Heart left ventricle (tissue), 13 donors: Measurements from ENCODE around the gene RNF19B.

Experiments
- POLR2A ChIP-seq, 2 donors: fragments of 450-650 bp; IDR thresholded peaks; one replicate each; pipeline ENCODE4 v1.6.1; 2017; ENCODE audit warnings: antibody characterized with exemption in 2 of 2, mild to moderate bottlenecking in 2 of 2, moderate library complexity in 2 of 2
- TF ChIP-seq, protein P1 (sequence below), 12 donors: fragments of 200-600 bp; sonication (generic) in 4 of 12; IDR thresholded peaks; one replicate each; pipeline versions ENCODE4 v1.5.0 to v1.8.0; 2018 to 2022; ENCODE audit warnings: antibody characterized with exemption in 12 of 12, mild to moderate bottlenecking in 5 of 12
- donor health status: ischemic (EF 13 %, LVEDD 7.1; RV severe dilation, severe dysfunction).
- donor health status: DM: no; HTN: yes; CAD: no.
- donor health status: DM: no; HTN: no; CAD: no.
- donor health status: ischemic (EF 25% LVEDD 6.9; RV normal size, moderate dysfunction).
- donor health status: ischemic (EF 25% LVEDD 5.7; RV mildly dilated, moderate dysfunction).
- donor health status: ischemic (EF 35%, LVEDD 5.7; RV mildly dilated, moderate dysfunction).
- donor health status: nonischemic (EF 11% LVEDD 7.7; RV severe dilation, severe dysfunction).
- donor health status: DM: yes; HTN: yes; CAD: no.
- donor health status: PGD.
- donor health status: ischemic (EF 29% LVEDD 5.4; RV normal size, mild dysfunction).
- donor health status: nonischemic (EF 23%, LVEDD 6.1; RV moderate dilation, normal function).

DNA sequence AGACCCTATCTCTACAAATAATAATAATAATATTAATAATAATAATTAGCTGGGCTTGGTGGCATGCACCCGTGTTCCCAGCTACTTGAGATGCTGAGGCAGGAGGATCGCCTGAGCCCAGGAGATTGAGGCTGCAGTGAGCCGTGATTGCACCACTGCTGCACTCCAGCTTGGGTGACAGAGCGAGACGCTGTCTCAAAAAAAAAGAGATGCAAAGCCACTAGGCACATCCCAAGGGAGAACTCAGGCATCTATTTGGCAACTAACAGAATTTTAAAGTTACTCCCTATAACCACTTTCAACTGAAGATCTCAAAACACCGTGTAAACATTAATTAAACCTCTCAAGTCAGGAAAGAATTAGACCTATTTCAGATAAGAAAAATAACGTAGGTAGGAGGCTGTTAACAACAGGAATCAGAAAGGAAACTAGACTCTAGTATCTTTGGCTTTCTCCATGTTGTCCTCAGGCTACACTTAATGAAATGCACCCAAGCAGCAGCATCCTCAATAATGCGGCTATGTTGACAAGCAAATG, 3.7 kb downstream of the RNF19B start:
- TF ChIP-seq, protein P1, sequence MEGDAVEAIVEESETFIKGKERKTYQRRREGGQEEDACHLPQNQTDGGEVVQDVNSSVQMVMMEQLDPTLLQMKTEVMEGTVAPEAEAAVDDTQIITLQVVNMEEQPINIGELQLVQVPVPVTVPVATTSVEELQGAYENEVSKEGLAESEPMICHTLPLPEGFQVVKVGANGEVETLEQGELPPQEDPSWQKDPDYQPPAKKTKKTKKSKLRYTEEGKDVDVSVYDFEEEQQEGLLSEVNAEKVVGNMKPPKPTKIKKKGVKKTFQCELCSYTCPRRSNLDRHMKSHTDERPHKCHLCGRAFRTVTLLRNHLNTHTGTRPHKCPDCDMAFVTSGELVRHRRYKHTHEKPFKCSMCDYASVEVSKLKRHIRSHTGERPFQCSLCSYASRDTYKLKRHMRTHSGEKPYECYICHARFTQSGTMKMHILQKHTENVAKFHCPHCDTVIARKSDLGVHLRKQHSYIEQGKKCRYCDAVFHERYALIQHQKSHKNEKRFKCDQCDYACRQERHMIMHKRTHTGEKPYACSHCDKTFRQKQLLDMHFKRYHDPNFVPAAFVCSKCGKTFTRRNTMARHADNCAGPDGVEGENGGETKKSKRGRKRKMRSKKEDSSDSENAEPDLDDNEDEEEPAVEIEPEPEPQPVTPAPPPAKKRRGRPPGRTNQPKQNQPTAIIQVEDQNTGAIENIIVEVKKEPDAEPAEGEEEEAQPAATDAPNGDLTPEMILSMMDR (IDR thresholded peaks at IDR 0.05): no peak
- no peak for TF ChIP-seq POLR2A (IDR thresholded peaks at IDR 0.05)
